Common myeloid progenitor, CD34-positive (primary cell): ENCODE data around the gene SIRT3.
A peak's percentile ranks its signal among the peaks of the same experiment; 100 is the strongest.

Experiments
- CTCF ChIA-PET: fragments of 350-600 bp; sonication (Branson Sonifier 250); formaldehyde crosslinking; loops from one replicate; lab custom pipeline; 2021; ENCODE audit warnings: antibody characterized with exemption; lab: Charles Lee
- POLR2A ChIA-PET: fragments of 350-600 bp; sonication (Branson Sonifier 250); formaldehyde crosslinking; loops from one replicate; lab custom pipeline; 2021; ENCODE audit warnings: antibody characterized with exemption; lab: Charles Lee
- DNase-seq, 3 donors: peaks; one replicate each; pipeline versions ENCODE4 v3.0.0 to v3.0.0-alpha.2; 2013
- H3K27ac ChIP-seq, 2 experiments: 1 replicate in 1 of 2; 2 replicates in 1 of 2; pipeline ENCODE4 v1.7.0; 2013; ENCODE audit warnings: inconsistent platforms in 2 of 2, low read length in 2 of 2, mild to moderate bottlenecking in 2 of 2, low read depth in 1 of 2, moderate library complexity in 1 of 2; ENCODE audit not compliant: severe bottlenecking in 2 of 2, insufficient read depth in 1 of 2, poor library complexity in 1 of 2
- H3K27me3 ChIP-seq, 5 experiments: replicated peaks in 2 of 5; 1 replicate in 3 of 5; 2 replicates in 2 of 5; pipeline versions ENCODE4 v1.6.1 to v1.7.0; 2013; ENCODE audit warnings: low read length in 4 of 5, mild to moderate bottlenecking in 2 of 5, moderate library complexity in 2 of 5, inconsistent platforms in 1 of 5; ENCODE audit not compliant: insufficient read depth in 5 of 5, control insufficient read depth in 4 of 5
- H3K36me3 ChIP-seq, 4 experiments: 1 replicate in 2 of 4; 2 replicates in 2 of 4; pipeline versions ENCODE4 v1.6.1 to v1.7.0; 2013; ENCODE audit warnings: low read length in 3 of 4, control low read depth in 1 of 4, mild to moderate bottlenecking in 1 of 4; ENCODE audit not compliant: control insufficient read depth in 4 of 4, insufficient read depth in 4 of 4
- H3K4me1 ChIP-seq, 4 experiments: 1 replicate in 3 of 4; 2 replicates in 1 of 4; pipeline versions ENCODE4 v1.6.1 to v1.7.1; 2013; ENCODE audit warnings: low read length in 3 of 4, mild to moderate bottlenecking in 3 of 4, control low read depth in 1 of 4, inconsistent platforms in 1 of 4, moderate library complexity in 1 of 4; ENCODE audit not compliant: control insufficient read depth in 4 of 4, insufficient read depth in 4 of 4; ENCODE audit errors: control extremely low read depth in 1 of 4
- H3K4me3 ChIP-seq, 7 experiments: 1 replicate in 4 of 7; 2 replicates in 3 of 7; pipeline versions ENCODE4 v1.5.1 to v1.7.0; 2013; ENCODE audit warnings: mild to moderate bottlenecking in 7 of 7, low read length in 6 of 7, moderate library complexity in 6 of 7, inconsistent platforms in 2 of 7, low read depth in 2 of 7, control low read depth in 1 of 7; ENCODE audit not compliant: insufficient read depth in 4 of 7, control insufficient read depth in 1 of 7; ENCODE audit errors: extremely low read depth in 1 of 7
- H3K9me3 ChIP-seq, 5 experiments: 1 replicate in 4 of 5; 2 replicates in 1 of 5; pipeline versions ENCODE4 v1.6.1 to v1.7.1; 2013; ENCODE audit warnings: low read length in 4 of 5, mild to moderate bottlenecking in 2 of 5, inconsistent platforms in 1 of 5, low read depth in 1 of 5, moderate library complexity in 1 of 5; ENCODE audit not compliant: control insufficient read depth in 4 of 5, insufficient read depth in 2 of 5; ENCODE audit errors: control extremely low read depth in 1 of 5
- WGBS: methylation state at CpG from one replicate; pipeline ENCODE4 v1.1.5; 2013; ENCODE audit not compliant: insufficient coverage; 5-methylcytosine and 5-hydroxymethylcytosine counted together

SIRT3 gene

DNA sequence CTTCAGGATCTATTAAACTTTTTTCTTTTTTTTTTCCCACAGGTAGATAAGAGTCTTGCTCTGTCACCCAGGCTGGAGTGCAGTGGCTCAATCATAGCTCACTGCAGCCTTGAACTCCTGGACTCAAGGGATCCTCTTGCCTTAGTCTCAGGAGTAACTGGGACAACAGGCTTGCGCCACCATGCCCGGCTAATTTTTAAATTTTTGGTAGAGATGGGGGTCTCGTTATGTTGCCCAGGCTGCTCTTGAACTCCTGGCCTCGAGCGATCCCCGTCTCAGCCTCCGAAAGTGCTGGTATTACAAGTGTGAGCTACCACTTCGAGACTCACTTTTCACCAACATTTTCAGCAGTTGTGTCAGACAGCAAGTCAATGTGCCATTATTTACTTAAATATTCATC lies 962 bp downstream of the SIRT3 start:
- ChIA-PET POLR2A (interaction anchor here (0.6 kb wide), 1 partner anchor 131 kb away, joined by 4 read pairs; no protein-coding TSS in a partner anchor), CTCF (interaction anchor here (0.9 to 1.9 kb wide), 4 partner anchors 16 to 26 kb away, joined by 3 to 5 read pairs (median 4); no protein-coding TSS in a partner anchor)
- no peak for DNase-seq
- Histone ChIP-seq H3K36me3 (peaks cover 2 to 13% (median 7%) of the 10 kb centered on the region in 4 experiments), H3K4me1 (peaks cover 12 to 28% (median 19%) of the 10 kb centered on the region in 4 experiments), H3K27ac (peak overlapping the region in 1 of 2 experiments; percentile 86), H3K9me3 (no peaks in the 10 kb centered on the region), H3K27me3 (no peaks in the 10 kb centered on the region), H3K4me3 (peak overlapping the region in 6 of 7 experiments; percentile 87 to 97 (median 90))
- 97% methylated on average over 8 of the region's 8 CpGs for WGBS

DNA sequence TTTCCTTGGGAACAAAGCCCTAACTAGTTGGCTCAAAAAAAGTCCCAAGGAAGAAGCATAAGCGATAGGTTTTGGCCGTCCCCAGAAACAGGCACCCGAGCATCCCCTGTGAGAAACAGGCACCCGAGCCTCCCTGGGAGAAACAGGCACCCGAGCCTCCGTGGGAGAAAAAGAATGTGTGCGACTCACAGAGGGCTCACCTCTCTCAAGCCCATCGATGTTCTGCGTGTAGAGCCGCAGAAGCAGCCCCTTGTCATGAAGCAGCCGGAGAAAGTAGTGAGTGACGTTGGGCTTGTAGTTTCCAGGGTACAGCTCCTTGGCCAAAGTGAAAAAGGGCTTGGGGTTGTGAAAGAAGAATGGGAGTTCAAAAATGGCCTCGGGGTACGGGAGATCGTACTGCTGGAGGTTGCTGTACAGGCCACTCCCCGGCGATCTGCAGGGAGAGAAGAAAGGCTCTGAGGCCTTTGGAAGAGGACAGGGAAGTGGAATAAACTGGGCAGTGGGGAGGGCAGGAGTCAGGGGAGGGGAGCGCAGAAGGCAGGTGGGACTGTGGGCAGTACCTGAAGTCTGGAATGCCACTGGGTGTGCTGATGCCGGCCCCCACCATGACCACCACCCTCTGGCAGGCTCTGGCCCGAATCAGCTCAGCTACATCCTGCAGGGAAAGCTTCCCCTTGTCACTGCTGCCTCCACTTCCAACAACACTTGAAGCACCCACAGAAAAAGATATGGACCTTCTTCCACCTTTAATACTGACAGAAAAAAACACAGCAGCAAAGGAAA lies 3.2 kb downstream of the SIRT3 start:
- Histone ChIP-seq H3K9me3 (no peaks in the 10 kb centered on the region), H3K27ac (no peak overlapping the region), H3K4me3 (no peak overlapping the region), H3K27me3 (no peaks in the 10 kb centered on the region), H3K4me1 (peaks cover 10 to 23% (median 17%) of the 10 kb centered on the region in 4 experiments), H3K36me3 (peaks cover 0 to 7% (median 3%) of the 10 kb centered on the region in 4 experiments)
- CTCF ChIA-PET = interaction anchor here (1.4 kb wide), 1 partner anchor 10 kb away, joined by 3 read pairs; no protein-coding TSS in a partner anchor
- POLR2A ChIA-PET = no interaction called here
- no peak for DNase-seq
- 92% methylated on average over 19 of the region's 20 CpGs for WGBS

DNA sequence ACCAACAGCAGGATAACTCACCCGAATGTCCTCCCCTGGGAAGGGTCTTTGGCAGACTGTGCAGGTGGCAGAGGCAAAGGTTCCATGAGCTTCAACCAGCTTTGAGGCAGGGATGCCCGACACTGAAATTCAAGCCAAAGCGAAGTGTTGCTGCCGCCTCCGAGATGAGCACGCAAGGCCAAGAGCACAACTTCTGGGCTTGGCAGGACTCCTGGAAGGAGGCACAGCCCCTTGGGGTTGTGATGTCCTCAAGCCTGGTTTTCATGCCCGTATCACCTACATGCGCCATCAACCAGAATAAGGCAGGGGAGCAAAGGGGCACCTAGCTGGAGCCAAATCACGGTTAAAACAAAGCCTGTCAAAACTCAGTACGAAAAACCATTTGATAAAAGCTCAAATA lies 5.7 kb downstream of the SIRT3 start:
- CTCF ChIA-PET = interaction anchor here (1.2 to 3.8 kb wide), 5 partner anchors 9 to 21 kb away, joined by 3 to 14 read pairs (median 4); no protein-coding TSS in a partner anchor
- DNase-seq = no peak
- H3K4me3 ChIP-seq = no peak overlapping the region
- no peaks in the 10 kb centered on the region for H3K27me3 ChIP-seq
- WGBS = 95% methylated on average over 10 of the region's 10 CpGs
- H3K36me3 ChIP-seq = peaks cover 0 to 7% (median 3%) of the 10 kb centered on the region in 4 experiments
- peaks cover 0 to 6% (median 4%) of the 10 kb centered on the region in 4 experiments for H3K4me1 ChIP-seq
- H3K27ac ChIP-seq = no peak overlapping the region
- no peaks in the 10 kb centered on the region for H3K9me3 ChIP-seq
- POLR2A ChIA-PET = interaction anchor here (1.4 kb wide), 1 partner anchor 8 kb away, joined by 3 read pairs; no protein-coding TSS in a partner anchor

DNA sequence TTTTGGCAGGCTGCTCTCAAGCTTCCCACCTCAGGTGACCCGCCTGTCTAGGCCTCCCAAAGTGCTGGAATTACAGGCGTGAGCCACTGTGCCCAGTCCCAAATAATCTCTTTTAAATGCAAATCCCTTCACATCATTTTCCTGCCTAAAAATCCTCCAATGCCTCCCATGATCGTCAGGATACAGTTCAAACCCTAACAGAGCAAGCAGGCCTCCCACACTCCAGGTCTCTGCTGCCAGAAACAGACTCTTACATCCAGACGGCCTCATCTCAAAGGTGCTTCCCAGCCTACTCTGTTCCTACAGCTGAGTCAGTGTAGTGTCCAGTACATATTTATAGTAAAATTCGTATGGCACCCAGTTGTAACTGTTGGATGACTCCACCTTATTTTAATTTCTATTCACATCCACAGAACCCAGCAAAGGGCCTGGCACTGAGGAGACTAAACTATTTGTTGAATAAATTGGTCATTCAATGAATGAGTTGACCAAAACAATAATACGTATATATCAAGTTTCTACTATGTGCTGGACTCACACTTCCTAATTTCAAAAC lies 8.2 kb downstream of the SIRT3 start:
- CTCF ChIA-PET = interaction anchor here (1.1 to 3.8 kb wide), 3 partner anchors 9 to 18 kb away, joined by 5 to 14 read pairs (median 7); no protein-coding TSS in a partner anchor
- DNase-seq = no peak
- WGBS = 98% methylated on average over 5 of the region's 6 CpGs
- Histone ChIP-seq H3K4me1 (peaks cover 0 to 2% (median 0%) of the 10 kb centered on the region in 4 experiments), H3K4me3 (no peak overlapping the region), H3K27ac (no peak overlapping the region), H3K27me3 (no peaks in the 10 kb centered on the region), H3K36me3 (peaks cover 2 to 9% (median 7%) of the 10 kb centered on the region in 4 experiments), H3K9me3 (no peaks in the 10 kb centered on the region)
- POLR2A ChIA-PET = no interaction called here

DNA sequence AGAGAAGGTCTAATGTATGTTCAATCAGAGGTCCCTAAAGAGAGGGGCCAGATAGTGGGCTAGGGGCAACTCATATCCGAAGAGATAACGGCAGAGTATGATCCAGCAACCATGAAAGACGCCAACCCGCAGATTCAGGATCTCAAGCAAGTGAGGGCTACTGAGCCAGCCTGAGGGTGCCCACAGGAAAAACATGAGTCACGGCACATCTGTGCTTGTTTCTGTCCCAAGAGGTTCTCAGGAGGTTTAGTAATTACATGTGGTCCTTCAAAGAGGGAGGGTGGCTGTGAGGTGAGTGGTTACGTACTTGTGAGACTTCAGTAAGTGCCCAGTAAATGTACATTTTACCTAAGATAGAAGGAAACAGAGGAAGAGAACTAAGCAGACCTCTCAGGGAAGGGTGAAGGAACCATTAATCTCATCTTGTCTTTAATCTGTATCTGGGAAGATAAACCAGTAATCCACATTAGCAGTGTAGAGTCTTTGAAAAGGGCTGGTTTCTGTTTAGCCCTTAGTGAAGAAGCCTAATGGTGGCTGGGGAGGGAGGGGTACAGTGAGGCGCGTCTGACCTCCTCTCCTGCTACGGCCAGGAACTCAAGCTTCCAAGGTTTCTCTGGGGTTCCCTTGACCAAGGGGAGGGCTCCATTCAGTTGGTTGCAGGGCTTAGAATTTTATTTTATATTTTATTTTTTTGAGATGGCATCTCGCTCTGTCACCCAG lies 10.2 kb downstream of the SIRT3 start:
- H3K27ac ChIP-seq = no peak overlapping the region
- ChIA-PET CTCF (no interaction called here), POLR2A (interaction anchor here (0.7 kb wide), 1 partner anchor 10 kb away, joined by 3 read pairs; no protein-coding TSS in a partner anchor)
- no peaks in the 10 kb centered on the region for H3K9me3 ChIP-seq
- no peak overlapping the region for H3K4me3 ChIP-seq
- H3K27me3 ChIP-seq = no peaks in the 10 kb centered on the region
- WGBS = 97% methylated on average over 9 of the region's 10 CpGs
- DNase-seq = no peak
- H3K36me3 ChIP-seq = peaks cover 4 to 22% (median 12%) of the 10 kb centered on the region in 4 experiments
- peaks cover 0 to 2% (median 0%) of the 10 kb centered on the region in 4 experiments for H3K4me1 ChIP-seq

DNA sequence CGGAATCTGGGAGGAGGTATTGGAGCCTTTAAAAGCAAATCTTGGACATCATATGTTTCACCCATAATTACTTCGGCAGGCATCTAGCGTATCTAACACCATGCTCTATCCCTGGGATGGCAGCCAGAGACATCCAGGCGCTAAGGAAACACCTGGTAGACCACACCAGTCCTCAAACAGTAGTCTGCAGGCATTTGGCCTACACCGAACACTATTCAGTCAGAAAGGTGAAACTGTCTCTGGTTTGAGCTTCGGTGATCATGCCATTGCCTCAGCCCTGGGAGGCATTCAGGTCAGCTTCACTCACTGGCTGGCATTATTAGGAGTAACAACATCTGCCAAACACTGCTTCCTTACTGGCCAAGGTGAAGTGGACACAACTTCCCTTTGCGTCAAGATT lies 11.7 kb downstream of the SIRT3 start:
- Histone ChIP-seq H3K36me3 (peaks cover 2 to 22% (median 7%) of the 10 kb centered on the region in 4 experiments), H3K4me3 (no peak overlapping the region), H3K27me3 (no peaks in the 10 kb centered on the region), H3K9me3 (no peaks in the 10 kb centered on the region), H3K4me1 (peaks cover 0 to 2% (median 0%) of the 10 kb centered on the region in 4 experiments), H3K27ac (no peak overlapping the region)
- CTCF ChIA-PET = interaction anchor here (0.7 to 0.9 kb wide), 2 partner anchors 8 to 11 kb away, joined by 3 read pairs; no protein-coding TSS in a partner anchor
- POLR2A ChIA-PET = no interaction called here
- 90% methylated on average over 7 of the region's 7 CpGs for WGBS
- DNase-seq = no peak
